OCI-LY7 (cell line): Measurements from ENCODE around the gene NIBAN1.

Experiments
- EZH2phosphoT487 ChIP-seq: fragments of 200-600 bp; sonication (generic); IDR thresholded peaks from 2 replicates; pipeline ENCODE4 v1.6.1; 2018; ENCODE audit warnings: low read depth, borderline replicate concordance, mild to moderate bottlenecking, mixed run types, antibody characterized with exemption, low read length, moderate library complexity, mixed read lengths
- TF ChIP-seq, protein P1 (sequence below): fragments of 200-600 bp; sonication (generic); conservative IDR thresholded peaks from 2 replicates; pipeline ENCODE4 v1.5.1; 2014; ENCODE audit warnings: mild to moderate bottlenecking, antibody characterized with exemption, low read length, moderate library complexity, mixed read lengths

DNA sequence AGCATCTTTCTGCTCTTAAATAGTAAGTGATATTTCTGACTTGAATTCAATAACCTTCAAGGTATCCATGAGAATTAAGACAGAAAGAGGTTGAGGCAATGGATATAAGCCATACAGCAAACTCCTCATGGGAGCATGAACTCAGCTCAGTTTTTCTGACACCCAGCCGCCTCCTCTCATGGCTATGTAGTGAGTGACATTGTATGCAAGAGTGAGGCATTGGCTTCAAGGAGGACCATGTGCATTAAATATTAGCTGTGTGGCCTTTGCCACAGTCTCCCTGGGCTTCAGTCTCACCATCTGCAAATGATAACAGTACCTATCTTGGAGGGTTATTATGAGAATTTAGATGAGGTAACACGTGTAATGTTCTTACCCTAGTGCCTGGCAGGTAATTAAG is 23.4 kb downstream of the NIBAN1 start:
- TF ChIP-seq, protein P1, sequence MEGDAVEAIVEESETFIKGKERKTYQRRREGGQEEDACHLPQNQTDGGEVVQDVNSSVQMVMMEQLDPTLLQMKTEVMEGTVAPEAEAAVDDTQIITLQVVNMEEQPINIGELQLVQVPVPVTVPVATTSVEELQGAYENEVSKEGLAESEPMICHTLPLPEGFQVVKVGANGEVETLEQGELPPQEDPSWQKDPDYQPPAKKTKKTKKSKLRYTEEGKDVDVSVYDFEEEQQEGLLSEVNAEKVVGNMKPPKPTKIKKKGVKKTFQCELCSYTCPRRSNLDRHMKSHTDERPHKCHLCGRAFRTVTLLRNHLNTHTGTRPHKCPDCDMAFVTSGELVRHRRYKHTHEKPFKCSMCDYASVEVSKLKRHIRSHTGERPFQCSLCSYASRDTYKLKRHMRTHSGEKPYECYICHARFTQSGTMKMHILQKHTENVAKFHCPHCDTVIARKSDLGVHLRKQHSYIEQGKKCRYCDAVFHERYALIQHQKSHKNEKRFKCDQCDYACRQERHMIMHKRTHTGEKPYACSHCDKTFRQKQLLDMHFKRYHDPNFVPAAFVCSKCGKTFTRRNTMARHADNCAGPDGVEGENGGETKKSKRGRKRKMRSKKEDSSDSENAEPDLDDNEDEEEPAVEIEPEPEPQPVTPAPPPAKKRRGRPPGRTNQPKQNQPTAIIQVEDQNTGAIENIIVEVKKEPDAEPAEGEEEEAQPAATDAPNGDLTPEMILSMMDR = no peak
- TF ChIP-seq EZH2phosphoT487 = no peak
